Fibroblast of skin of back (primary cell): Measurements from ENCODE around the gene KRT6C.

Experiments
- DNase-seq: peaks from one replicate; pipeline ENCODE4 v3.0.0-alpha.2; 2013

Gene KRT6C

GRCh38 chr12:52434081-52434733, 39.4 kb downstream of the KRT6C start, which contains the start of gene KRT75:
TSS of gene KRT75 (minus strand) at chr12:52434371. CDS start at chr12:52434304, 67 bp downstream.
- DNase-seq, result peak; percentile 13

GRCh38 chr12:52433501-52434080, 40.0 kb downstream of the KRT6C start:
- DNase-seq, result no peak

GRCh38 chr12:52432559-52433207, 40.9 kb downstream of the KRT6C start:
- no peak for DNase-seq

- DNase-seq, result no peak
Observed at GRCh38 chr12:52428121-52428520, 45.5 kb downstream of the KRT6C start.

- no peak for DNase-seq
Observed at GRCh38 chr12:52427083-52427482, 46.5 kb downstream of the KRT6C start.

- no peak for DNase-seq
Observed at GRCh38 chr12:52426034-52426433, 47.6 kb downstream of the KRT6C start.

- no peak for DNase-seq
Observed at GRCh38 chr12:52425466-52425865, 48.1 kb downstream of the KRT6C start.

- DNase-seq, result no peak
Observed at GRCh38 chr12:52423661-52424500, 49.7 kb downstream of the KRT6C start.

- DNase-seq, result no peak
Observed at GRCh38 chr12:52423035-52423434, 50.6 kb downstream of the KRT6C start.

- DNase-seq, result peak; percentile 53
Observed at GRCh38 chr12:52419656-52420055, 53.9 kb downstream of the KRT6C start.

- no peak for DNase-seq
Observed at GRCh38 chr12:52418576-52419110, 55.0 kb downstream of the KRT6C start.
